Measurements from ENCODE around the gene RAD51B. TPM values are rescaled to one million over a fixed set of nuclear protein-coding genes. Genes with fewer than 3 reads are reported as not detected.

The RAD51B gene
- total and polyA plus RNA-seq, 9 of the 15 experiments (the other 6 are each of a cell fraction or from before 2014, with no cell fraction given), result 8.5 to 17.3 (median 11.3) TPM

DNA sequence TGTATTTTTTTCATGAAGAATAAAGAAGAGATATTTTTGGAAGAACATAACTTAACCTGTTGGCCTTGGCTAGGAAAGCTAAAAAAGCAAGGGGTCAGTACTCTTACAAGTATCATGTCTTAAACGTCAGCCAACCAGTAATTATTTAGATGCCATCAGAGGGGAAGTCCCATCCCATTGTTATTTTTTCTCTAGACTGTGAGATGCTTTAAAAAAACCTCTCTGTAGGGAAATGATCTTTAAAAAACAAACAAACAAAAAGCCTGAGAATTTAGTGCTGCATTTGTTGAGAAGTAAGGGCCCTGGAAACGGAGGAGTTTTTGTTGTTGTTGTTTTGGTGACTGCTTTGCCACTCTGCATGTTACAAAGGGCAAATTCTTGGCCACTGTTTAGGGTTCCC is 499.2 kb downstream of the RAD51B start:
- Histone ChIP-seq H3K9me3 (replicated peaks; ENCODE audit: control insufficient read depth, insufficient read depth, low read depth, low read length) (no peaks in the 10 kb centered on the region), H3K9ac (ENCODE audit: insufficient read depth in 1 of 2, low read depth in 2 of 2, low read length in 2 of 2) (no peak overlapping the region), H3K36me3 (ENCODE audit: control insufficient read depth, insufficient read depth, low read length) (no peaks in the 10 kb centered on the region), H3K27ac (ENCODE audit: extremely low read depth, low read depth, low read length) (no peak overlapping the region), H3K4me3 (no peak overlapping the region), H3K9me1 (ENCODE audit: control insufficient read depth, insufficient read depth, low read length) (no peaks in the 10 kb centered on the region), H3K4me2 (ENCODE audit: insufficient read depth, low read length) (no peak overlapping the region), H3K27me3 (ENCODE audit: control insufficient read depth in 2 of 2, insufficient read depth in 2 of 2, low read length in 2 of 2) (no peaks in the 10 kb centered on the region), H3K4me1 (replicated peaks in 1 of 2; ENCODE audit: control insufficient read depth in 2 of 2, insufficient read depth in 2 of 2, low read length in 2 of 2) (no peaks in the 10 kb centered on the region; a peak in 2 of 5 replicates), H4K20me1 (replicated peaks; ENCODE audit: control insufficient read depth, insufficient read depth, low read length) (no peaks in the 10 kb centered on the region), H3K79me2 (ENCODE audit: control insufficient read depth, insufficient read depth, low read length) (no peaks in the 10 kb centered on the region), H2AFZ (ENCODE audit: low read depth, low read length) (no peak overlapping the region)
- ChIA-PET CTCF (ENCODE audit: low intra/inter-chr PET ratio) (no interaction called here), POLR2A (interaction anchor here (0.7 to 1.3 kb wide), 2 partner anchors 14 to 23 kb away, joined by 3 to 4 read pairs; no protein-coding TSS in a partner anchor)
- no peak for DNase-seq (ENCODE audit: extremely low read depth in 1 of 4, low spot score in 3 of 4)
- intact Hi-C loops (cut with micrococcal nuclease), result no loop called here
- in situ Hi-C loops (cut with MboI), result no loop called here
- 24% methylated on average over 2 of the region's 2 CpGs for WGBS (ENCODE audit: insufficient coverage, low coverage, missing lambda C conversion rate)
- no peak for TF ChIP-seq ZEB2 (IDR thresholded peaks at IDR 0.05)
- TF ChIP-seq CREBBP (IDR thresholded peaks at IDR 0.05; ENCODE audit: low read depth, low read length), result no peak
- TF ChIP-seq HDAC3 (IDR thresholded peaks at IDR 0.05; ENCODE audit: borderline replicate concordance, partially characterized antibody), result no peak
- TF ChIP-seq EHMT2 (IDR thresholded peaks at IDR 0.05), result no peak
- TF ChIP-seq PATZ1 (CRISPR knock-in tag; IDR thresholded peaks at IDR 0.05; ENCODE audit: borderline replicate concordance), result no peak
- no peak for TF ChIP-seq NRF1 (conservative IDR thresholded peaks at IDR 0.05 in 1 of 2, IDR thresholded peaks at IDR 0.05 in 1 of 2)
- TF ChIP-seq ZNF3 (CRISPR knock-in tag; IDR thresholded peaks at IDR 0.05), result no peak
- no peak for TF ChIP-seq GTF3C2 (IDR thresholded peaks at IDR 0.05; ENCODE audit: borderline replicate concordance, extremely low read depth, insufficient read length)
- TF ChIP-seq ZNF274 (IDR thresholded peaks at IDR 0.05; ENCODE audit: borderline replicate concordance, low read depth, low read length), result no peak
- no TSS peak for BruUV-seq (replicated peaks)
- no peak for FAIRE-seq
- ATAC-seq, result no peak

All from K562 (cell line).